Psoas muscle (tissue), 8 donors: ENCODE data around the gene DFFA. TPM values are rescaled to one million over a fixed set of nuclear protein-coding genes. Genes with fewer than 3 reads are reported as not detected.
A peak's percentile ranks its signal among the peaks of the same experiment; 100 is the strongest.

Experiments
- ATAC-seq, 4 donors: fragments of 200-7000 bp; cut with Tn5 transposase; one replicate each; pipeline ENCODE4 v1.9.1; 2020; ENCODE audit warnings: moderate library complexity in 3 of 4, mild to moderate bottlenecking in 2 of 4
- DNase-seq, 2 donors: peaks; one replicate each; pipeline ENCODE4 v3.0.0-alpha.2; 2020
- H3K27ac ChIP-seq: fragments of 200-600 bp; one replicate; pipeline ENCODE4 v1.8.0; 2022
- H3K27me3 ChIP-seq, 3 donors: fragments of 200-600 bp in 1 of 3; one replicate each; pipeline versions ENCODE4 v1.6.1 to v1.8.0; 2013 to 2022; ENCODE audit warnings: low read length in 2 of 3, mild to moderate bottlenecking in 2 of 3, moderate library complexity in 1 of 3; ENCODE audit not compliant: insufficient read depth in 3 of 3
- H3K36me3 ChIP-seq, 2 donors: fragments of 200-600 bp in 1 of 2; one replicate each; pipeline versions ENCODE4 v1.6.1 to v1.8.0; 2013 to 2022; ENCODE audit warnings: low read depth in 1 of 2, mild to moderate bottlenecking in 1 of 2, moderate library complexity in 1 of 2; ENCODE audit not compliant: insufficient read depth in 1 of 2
- H3K4me1 ChIP-seq: fragments of 200-600 bp; one replicate; pipeline ENCODE4 v1.8.0; 2022
- H3K4me3 ChIP-seq: fragments of 200-600 bp; one replicate; pipeline ENCODE4 v1.8.0; 2022; ENCODE audit warnings: mild to moderate bottlenecking
- H3K9me3 ChIP-seq: fragments of 200-600 bp; one replicate; pipeline ENCODE4 v1.8.0; 2022
- CTCF ChIP-seq: fragments of 200-600 bp; IDR thresholded peaks from one replicate; pipeline ENCODE4 v1.8.0; 2022; ENCODE audit warnings: antibody characterized with exemption
- WGBS, 3 donors: extraction: QIAGEN DNeasy Blood & Tissue Kit; methylation state at CpG; one replicate each; pipeline versions ENCODE4 v1.1.6 to v1.1.7; 2013; 5-methylcytosine and 5-hydroxymethylcytosine counted together
- intact Hi-C, 2 donors: fragments of 100-400 bp; cut with DNase I; formaldehyde crosslinking; loops; one replicate each; pipeline versions ENCODE4 v1.11.0 to v1.14.2; 2022
- polyA plus RNA-seq, 3 donors: library from polyadenylated mRNA; stranded (reverse); fragments of 200-250 nt; gene quantifications; one replicate each; pipeline ENCODE4 v1.2.3, GENCODE V29; 2013
- total RNA-seq, 4 donors: library from RNA; stranded (reverse); fragmentation: NEBNext Ultra II Directional in 2 of 4; extraction: Animal tissue kit (Norgen Biotek cat#: 25700) in 2 of 4; gene quantifications; one replicate each; pipeline versions ENCODE4 v1.2.1 to v1.2.4, GENCODE V29; 2021 to 2023
- donor health status: healthy with polysubstance abuse.
- donor health status: DM: no; HTN: no; CAD: no; lungs with moderate emphysema.
- donor health status: Bipolar disorder and iron deficiency.
- donor health status: healthy.
- donor health status: DM: yes; HTN: yes; CAD: no.
- donor health status: DM: no; HTN: no; CAD: no.
- donor health status: DM: no; HTN: no; CAD: no.
- donor health status: DM: yes; HTN: yes; CAD: no.

Gene DFFA
- total and polyA plus RNA-seq, 7 donors: 11.5 to 26.8 (median 20.9) TPM

- H3K27me3 ChIP-seq: no peaks in the 10 kb centered on the region
- TF ChIP-seq CTCF: no peak
- peak overlapping the region; percentile 77 for H3K27ac ChIP-seq
- H3K4me1 ChIP-seq: peaks cover 23% of the 10 kb centered on the region
- intact Hi-C loops: no loop called here
- WGBS, 3 donors: 86 to 92% (median 91%) methylated on average over 23 of the region's 23 CpGs
- H3K4me3 ChIP-seq: peak overlapping the region; percentile 95
- no peaks in the 10 kb centered on the region for H3K9me3 ChIP-seq
- ATAC-seq (no peak), DNase-seq (no peak)
- H3K36me3 ChIP-seq: peaks cover 6 to 19% of the 10 kb centered on the region in 2 donors
These were observed 926 bp upstream of the DFFA start for GRCh38 chr1:10473145-10473765.

GRCh38 chr1:10471411-10472219, 714 bp downstream of the DFFA start:
- Histone ChIP-seq H3K36me3 (peaks cover 7 to 36% of the 10 kb centered on the region in 2 donors), H3K4me1 (peaks cover 23% of the 10 kb centered on the region), H3K4me3 (peak overlapping the region; percentile 95), H3K27ac (peak overlapping the region; percentile 77), H3K27me3 (no peaks in the 10 kb centered on the region), H3K9me3 (no peaks in the 10 kb centered on the region)
- no peak for TF ChIP-seq CTCF
- intact Hi-C loops: no loop called here
- ATAC-seq: no peak
- peak; percentile 16 to 51 for DNase-seq
- WGBS, 3 donors: 8 to 10% (median 9%) methylated on average over 23 of the region's 23 CpGs

- no peak for TF ChIP-seq CTCF
- ATAC-seq (no peak), DNase-seq (no peak)
- intact Hi-C loops: no loop called here
- peaks cover 7 to 51% of the 10 kb centered on the region in 2 donors for H3K36me3 ChIP-seq
- no peaks in the 10 kb centered on the region for H3K27me3 ChIP-seq
- H3K4me1 ChIP-seq: peaks cover 12% of the 10 kb centered on the region
- H3K9me3 ChIP-seq: no peaks in the 10 kb centered on the region
- H3K27ac ChIP-seq: no peak overlapping the region
- 91 to 99% (median 96%) methylated on average over 4 of the region's 4 CpGs for WGBS, 3 donors
- no peak overlapping the region for H3K4me3 ChIP-seq
These were observed 2.3 kb downstream of the DFFA start for GRCh38 chr1:10470043-10470442.

- no peak for ATAC-seq
- Histone ChIP-seq H3K4me1 (peaks cover 8% of the 10 kb centered on the region), H3K27ac (no peak overlapping the region), H3K4me3 (no peak overlapping the region), H3K9me3 (no peaks in the 10 kb centered on the region), H3K36me3 (peaks cover 14 to 81% of the 10 kb centered on the region in 2 donors), H3K27me3 (no peaks in the 10 kb centered on the region)
- TF ChIP-seq CTCF: no peak
- intact Hi-C loops: no loop called here
- 95 to 98% (median 97%) methylated on average over 2 of the region's 2 CpGs for WGBS, 3 donors
- DNase-seq: no peak
These were observed 5.3 kb downstream of the DFFA start for GRCh38 chr1:10467078-10467477.
